Neuron (in vitro differentiated cells): ENCODE measurements around the gene KCNIP4.

Source experiments
- H2AFZ ChIP-seq: one replicate; pipeline ENCODE4 v1.6.1; 2013; ENCODE audit warnings: low read depth, mild to moderate bottlenecking, inconsistent platforms, low read length, moderate library complexity
- H3K27me3 ChIP-seq: one replicate; pipeline ENCODE4 v1.6.1; 2013; ENCODE audit warnings: low read length; ENCODE audit not compliant: insufficient read depth
- H3K36me3 ChIP-seq: one replicate; pipeline ENCODE4 v1.6.1; 2013; ENCODE audit warnings: low read length; ENCODE audit not compliant: insufficient read depth
- H3K4me1 ChIP-seq: one replicate; pipeline ENCODE4 v1.6.1; 2013; ENCODE audit warnings: low read length; ENCODE audit not compliant: insufficient read depth
- H3K4me3 ChIP-seq: 2 replicates; pipeline ENCODE4 v1.5.1; 2013; ENCODE audit warnings: mild to moderate bottlenecking, low read length, moderate library complexity
- H3K9me3 ChIP-seq: one replicate; pipeline ENCODE4 v1.6.1; 2013; ENCODE audit warnings: low read length

KCNIP4 gene

GRCh38 chr4:21134994-21135393, 813.6 kb downstream of the KCNIP4 start:
- H3K36me3 ChIP-seq, result no peaks in the 10 kb centered on the region
- H3K9me3 ChIP-seq, result no peaks in the 10 kb centered on the region
- no peaks in the 10 kb centered on the region for H3K27me3 ChIP-seq
- no peaks in the 10 kb centered on the region for H3K4me1 ChIP-seq
- no peak overlapping the region for H3K4me3 ChIP-seq
- H2AFZ ChIP-seq, result no peak overlapping the region

- H2AFZ ChIP-seq, result no peak overlapping the region
- H3K36me3 ChIP-seq, result no peaks in the 10 kb centered on the region
- H3K9me3 ChIP-seq, result no peaks in the 10 kb centered on the region
- H3K4me1 ChIP-seq, result no peaks in the 10 kb centered on the region
- no peaks in the 10 kb centered on the region for H3K27me3 ChIP-seq
- no peak overlapping the region for H3K4me3 ChIP-seq
Observed at GRCh38 chr4:21130606-21131005, 818.0 kb downstream of the KCNIP4 start.

GRCh38 chr4:21126014-21126512, 822.5 kb downstream of the KCNIP4 start:
- Histone ChIP-seq H2AFZ (no peak overlapping the region), H3K27me3 (no peaks in the 10 kb centered on the region), H3K9me3 (no peaks in the 10 kb centered on the region), H3K36me3 (no peaks in the 10 kb centered on the region), H3K4me1 (no peaks in the 10 kb centered on the region), H3K4me3 (no peak overlapping the region)

- no peaks in the 10 kb centered on the region for H3K27me3 ChIP-seq
- H3K36me3 ChIP-seq, result no peaks in the 10 kb centered on the region
- H2AFZ ChIP-seq, result no peak overlapping the region
- H3K4me1 ChIP-seq, result no peaks in the 10 kb centered on the region
- no peaks in the 10 kb centered on the region for H3K9me3 ChIP-seq
- no peak overlapping the region for H3K4me3 ChIP-seq
Observed at GRCh38 chr4:21118301-21118700, 830.3 kb downstream of the KCNIP4 start.

- Histone ChIP-seq H3K4me1 (no peaks in the 10 kb centered on the region), H3K4me3 (no peak overlapping the region), H3K27me3 (no peaks in the 10 kb centered on the region), H3K36me3 (no peaks in the 10 kb centered on the region), H2AFZ (no peak overlapping the region), H3K9me3 (no peaks in the 10 kb centered on the region)
Observed at GRCh38 chr4:21117541-21118180, 830.9 kb downstream of the KCNIP4 start.

- Histone ChIP-seq H3K36me3 (no peaks in the 10 kb centered on the region), H3K4me1 (no peaks in the 10 kb centered on the region), H3K4me3 (no peak overlapping the region), H2AFZ (no peak overlapping the region), H3K9me3 (peaks cover 4% of the 10 kb centered on the region), H3K27me3 (no peaks in the 10 kb centered on the region)
Observed at GRCh38 chr4:21113496-21114223, 834.9 kb downstream of the KCNIP4 start.

GRCh38 chr4:21102667-21103066, 845.9 kb downstream of the KCNIP4 start:
- Histone ChIP-seq H3K9me3 (no peaks in the 10 kb centered on the region), H3K27me3 (no peaks in the 10 kb centered on the region), H3K4me1 (no peaks in the 10 kb centered on the region), H3K36me3 (no peaks in the 10 kb centered on the region), H3K4me3 (no peak overlapping the region), H2AFZ (no peak overlapping the region)

GRCh38 chr4:21097865-21098264, 850.7 kb downstream of the KCNIP4 start:
- Histone ChIP-seq H3K36me3 (no peaks in the 10 kb centered on the region), H3K4me1 (no peaks in the 10 kb centered on the region), H3K27me3 (no peaks in the 10 kb centered on the region), H3K9me3 (no peaks in the 10 kb centered on the region), H3K4me3 (no peak overlapping the region), H2AFZ (no peak overlapping the region)

GRCh38 chr4:21097026-21097425, 851.5 kb downstream of the KCNIP4 start:
- Histone ChIP-seq H3K27me3 (no peaks in the 10 kb centered on the region), H3K36me3 (no peaks in the 10 kb centered on the region), H2AFZ (no peak overlapping the region), H3K9me3 (no peaks in the 10 kb centered on the region), H3K4me1 (no peaks in the 10 kb centered on the region), H3K4me3 (no peak overlapping the region)

- Histone ChIP-seq H3K27me3 (no peaks in the 10 kb centered on the region), H2AFZ (no peak overlapping the region), H3K36me3 (no peaks in the 10 kb centered on the region), H3K4me1 (no peaks in the 10 kb centered on the region), H3K9me3 (no peaks in the 10 kb centered on the region), H3K4me3 (no peak overlapping the region)
Observed at GRCh38 chr4:21092531-21092930, 856.0 kb downstream of the KCNIP4 start.

GRCh38 chr4:21090094-21090666, 858.4 kb downstream of the KCNIP4 start:
- H2AFZ ChIP-seq, result no peak overlapping the region
- no peaks in the 10 kb centered on the region for H3K36me3 ChIP-seq
- no peaks in the 10 kb centered on the region for H3K9me3 ChIP-seq
- H3K4me1 ChIP-seq, result no peaks in the 10 kb centered on the region
- H3K27me3 ChIP-seq, result no peaks in the 10 kb centered on the region
- H3K4me3 ChIP-seq, result no peak overlapping the region

- Histone ChIP-seq H2AFZ (no peak overlapping the region), H3K36me3 (no peaks in the 10 kb centered on the region), H3K4me3 (no peak overlapping the region), H3K4me1 (no peaks in the 10 kb centered on the region), H3K27me3 (no peaks in the 10 kb centered on the region), H3K9me3 (no peaks in the 10 kb centered on the region)
Observed at GRCh38 chr4:21083413-21083812, 865.2 kb downstream of the KCNIP4 start.

GRCh38 chr4:21077967-21078366, 870.6 kb downstream of the KCNIP4 start:
- no peak overlapping the region for H2AFZ ChIP-seq
- no peak overlapping the region for H3K4me3 ChIP-seq
- no peaks in the 10 kb centered on the region for H3K36me3 ChIP-seq
- no peaks in the 10 kb centered on the region for H3K9me3 ChIP-seq
- no peaks in the 10 kb centered on the region for H3K27me3 ChIP-seq
- no peaks in the 10 kb centered on the region for H3K4me1 ChIP-seq
